ENCODE measurements around the gene BMP2K. TPM values are rescaled to one million over a fixed set of nuclear protein-coding genes. Genes with fewer than 3 reads are reported as not detected.

BMP2K gene
- total and polyA plus RNA-seq, 12 donors = 4.9 to 36.5 (median 28.1) TPM

DNA sequence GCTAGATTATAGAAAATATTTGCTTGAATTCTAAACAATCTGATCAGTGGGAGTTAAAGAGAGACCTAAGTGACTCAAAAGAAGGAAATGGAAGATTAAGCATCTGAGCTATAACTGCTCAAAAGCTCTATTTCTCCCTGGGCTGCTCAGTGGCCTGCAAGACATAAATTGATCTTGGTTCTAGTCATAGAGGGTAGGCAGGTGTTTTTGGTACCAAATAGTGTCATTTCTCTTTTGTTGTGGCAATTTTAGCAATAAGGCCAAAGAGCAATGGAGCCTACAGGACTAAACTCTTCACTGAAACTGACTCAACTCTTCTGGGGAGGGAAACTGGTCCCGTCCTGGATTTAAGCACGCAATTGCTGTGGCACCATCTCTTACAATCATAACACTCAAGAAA lies 33.9 kb upstream of the BMP2K start:
- Histone ChIP-seq H3K27ac (no peak overlapping the region), H3K9me3 (peaks cover 0 to 7% (median 0%) of the 10 kb centered on the region in 11 donors), H3K4me3 (no peak overlapping the region), H3K27me3 (no peaks in the 10 kb centered on the region), H3K36me3 (no peaks in the 10 kb centered on the region), H3K4me1 (no peaks in the 10 kb centered on the region)
- DNase-seq = no peak
- WGBS, 2 donors = 97 to 98% methylated on average over 2 of the region's 2 CpGs
- intact Hi-C loops (cut with DNase I) = no loop called here
- ATAC-seq = no peak
- TF ChIP-seq, protein P1, sequence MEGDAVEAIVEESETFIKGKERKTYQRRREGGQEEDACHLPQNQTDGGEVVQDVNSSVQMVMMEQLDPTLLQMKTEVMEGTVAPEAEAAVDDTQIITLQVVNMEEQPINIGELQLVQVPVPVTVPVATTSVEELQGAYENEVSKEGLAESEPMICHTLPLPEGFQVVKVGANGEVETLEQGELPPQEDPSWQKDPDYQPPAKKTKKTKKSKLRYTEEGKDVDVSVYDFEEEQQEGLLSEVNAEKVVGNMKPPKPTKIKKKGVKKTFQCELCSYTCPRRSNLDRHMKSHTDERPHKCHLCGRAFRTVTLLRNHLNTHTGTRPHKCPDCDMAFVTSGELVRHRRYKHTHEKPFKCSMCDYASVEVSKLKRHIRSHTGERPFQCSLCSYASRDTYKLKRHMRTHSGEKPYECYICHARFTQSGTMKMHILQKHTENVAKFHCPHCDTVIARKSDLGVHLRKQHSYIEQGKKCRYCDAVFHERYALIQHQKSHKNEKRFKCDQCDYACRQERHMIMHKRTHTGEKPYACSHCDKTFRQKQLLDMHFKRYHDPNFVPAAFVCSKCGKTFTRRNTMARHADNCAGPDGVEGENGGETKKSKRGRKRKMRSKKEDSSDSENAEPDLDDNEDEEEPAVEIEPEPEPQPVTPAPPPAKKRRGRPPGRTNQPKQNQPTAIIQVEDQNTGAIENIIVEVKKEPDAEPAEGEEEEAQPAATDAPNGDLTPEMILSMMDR (IDR thresholded peaks at IDR 0.05) = no peak

- TF ChIP-seq, protein P1 (IDR thresholded peaks at IDR 0.05) = no peak
- no peak overlapping the region for H3K4me3 ChIP-seq
- no peaks in the 10 kb centered on the region for H3K27me3 ChIP-seq
- WGBS, 2 donors = 63 to 77% methylated on average over 3 of the region's 3 CpGs
- H3K36me3 ChIP-seq = no peaks in the 10 kb centered on the region
- DNase-seq = no peak
- peaks cover 0 to 33% (median 25%) of the 10 kb centered on the region in 9 donors for H3K4me1 ChIP-seq
- intact Hi-C loops (cut with DNase I) = no loop called here
- H3K9me3 ChIP-seq = peaks cover 0 to 7% (median 0%) of the 10 kb centered on the region in 11 donors
- no peak for ATAC-seq
- no peak overlapping the region for H3K27ac ChIP-seq
Observed at GRCh38 chr4:78747475-78747922, 28.7 kb upstream of the BMP2K start.

- ATAC-seq (no peak), DNase-seq (no peak)
- no peaks in the 10 kb centered on the region for H3K27me3 ChIP-seq
- no peaks in the 10 kb centered on the region for H3K36me3 ChIP-seq
- H3K27ac ChIP-seq = no peak overlapping the region
- TF ChIP-seq, protein P1 (IDR thresholded peaks at IDR 0.05) = no peak
- WGBS, 2 donors = 59 to 79% methylated on average over 2 of the region's 2 CpGs
- intact Hi-C loops (cut with DNase I) = no loop called here
- peaks cover 0 to 7% (median 0%) of the 10 kb centered on the region in 11 donors for H3K9me3 ChIP-seq
- H3K4me1 ChIP-seq = peaks cover 0 to 33% (median 25%) of the 10 kb centered on the region in 9 donors
- no peak overlapping the region for H3K4me3 ChIP-seq
Observed at GRCh38 chr4:78748381-78748780, 27.8 kb upstream of the BMP2K start.

DNA sequence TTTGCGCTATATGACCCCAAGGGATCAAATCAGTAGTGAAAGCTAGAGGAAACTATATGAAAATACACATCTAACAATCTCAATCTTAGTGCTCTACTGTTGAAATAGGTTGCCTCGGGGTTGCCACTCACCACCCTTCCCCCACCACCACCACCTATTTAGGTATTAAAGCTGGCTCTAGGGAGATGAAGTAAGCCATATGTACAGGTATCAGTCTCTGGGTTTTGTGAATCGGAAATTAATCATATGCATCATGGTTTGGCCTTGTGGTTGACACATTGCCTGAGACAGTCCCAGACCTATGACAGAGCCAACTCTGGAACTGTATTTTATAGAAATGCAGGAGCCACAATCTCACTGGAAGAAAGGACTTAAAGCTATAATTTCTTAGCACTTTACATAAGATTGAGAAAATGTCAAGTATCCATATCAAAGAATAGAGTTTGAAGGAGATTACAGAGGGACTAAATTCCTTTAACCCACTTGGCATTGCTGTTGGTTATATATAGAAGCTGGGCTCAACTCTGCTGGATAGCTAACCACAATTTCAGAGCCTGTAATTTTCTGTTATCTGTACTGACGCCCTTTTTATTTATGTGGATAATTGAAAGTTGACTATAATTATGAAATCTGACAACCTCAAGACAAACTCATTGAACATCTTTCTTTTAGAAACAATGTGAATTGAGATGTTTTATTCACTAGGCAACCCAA lies 26.7 kb upstream of the BMP2K start:
- H3K27me3 ChIP-seq = no peaks in the 10 kb centered on the region
- intact Hi-C loops (cut with DNase I) = no loop called here
- H3K9me3 ChIP-seq = peaks cover 0 to 7% (median 0%) of the 10 kb centered on the region in 11 donors
- peaks cover 0 to 33% (median 25%) of the 10 kb centered on the region in 9 donors for H3K4me1 ChIP-seq
- ATAC-seq (peak in 6 of 8 donors; percentile 65 to 87 (median 80)), DNase-seq (no peak)
- WGBS, 2 donors = 66 to 76% methylated on average over 4 of the region's 4 CpGs
- peak overlapping the region in 8 of 10 donors; percentile 1 to 77 (median 40) for H3K27ac ChIP-seq
- no peak overlapping the region for H3K4me3 ChIP-seq
- no peaks in the 10 kb centered on the region for H3K36me3 ChIP-seq
- TF ChIP-seq, protein P1 (IDR thresholded peaks at IDR 0.05) = no peak
